PC-9 (cell line): Measurements from ENCODE around the gene TRPV2.

ENCODE experiments used
- CTCF ChIP-seq: fragments of 200-600 bp; sonication (generic); conservative IDR thresholded peaks from 2 replicates; pipeline ENCODE4 v1.6.1; 2017; ENCODE audit warnings: mixed run types, antibody characterized with exemption, mild to moderate bottlenecking, moderate library complexity
- EZH2 ChIP-seq: fragments of 200-600 bp; sonication (generic); IDR thresholded peaks from 2 replicates; pipeline ENCODE4 v1.8.0; 2017; ENCODE audit warnings: antibody characterized with exemption, low read depth

GRCh38 chr17:16422416-16422815 lies 7.0 kb downstream of the TRPV2 start:
- no peak for TF ChIP-seq CTCF
- TF ChIP-seq EZH2: no peak
